ENCODE results near the gene WDR72. TPM values are rescaled to one million over a fixed set of nuclear protein-coding genes. Genes with fewer than 3 reads are reported as not detected.

WDR72 gene
- polyA plus RNA-seq (2012; rRNA removed), result 0.02 TPM in 2 replicates
- polyA plus RNA-seq (2012; cell fraction: cytosol; rRNA removed), result under 0.01 TPM in 2 replicates
- polyA plus RNA-seq (2012; cell fraction: nucleus; rRNA removed), result 0.05 TPM in 1 of 2 replicates, not detected in the other

GRCh38 chr15:53759411-53759931 is at the start of gene WDR72:
Gene WDR72, minus strand, starts transcription at chr15:53759663. Its CDS starts 26,514 bp downstream, at chr15:53733149.
- POLR2A ChIA-PET, result no interaction called here
- 34% methylated on average over 14 of the region's 45 CpGs for WGBS (ENCODE audit: low lambda C conversion rate)
- Histone ChIP-seq H3K79me2 (ENCODE audit: insufficient read depth) (no peaks in the 10 kb centered on the region), H3K4me3 (ENCODE audit: low read depth in 2 of 2, low read length in 1 of 2) (no peak within 1 kb of the TSS; a peak in 1 of 4 replicates), H3K9me3 (no peaks in the 10 kb centered on the region), H3K36me3 (replicated peaks in 1 of 2; ENCODE audit: control insufficient read depth in 1 of 2, insufficient read depth in 2 of 2, low read length in 1 of 2) (no peaks in the 10 kb centered on the region), H3F3A (replicated peaks; ENCODE audit: insufficient read depth) (no peaks in the 10 kb centered on the region), H3K4me1 (ENCODE audit: control insufficient read depth in 1 of 2, insufficient read depth in 2 of 2, low read depth in 1 of 2, low read length in 1 of 2) (no peaks in the 10 kb centered on the region), H3K27me3 (ENCODE audit: insufficient read depth) (no peaks in the 10 kb centered on the region; the same call in 1 of the 2 replicates), H2AFZ (ENCODE audit: low read depth) (no peak within 1 kb of the TSS), H3K4me2 (no peak within 1 kb of the TSS), H3K27ac (ENCODE audit: low read depth in 2 of 2, low read length in 1 of 2) (no peak within 1 kb of the TSS), H4K20me1 (ENCODE audit: insufficient read depth) (no peaks in the 10 kb centered on the region), H3K9me2 (no peaks in the 10 kb centered on the region), H3K9ac (no peak within 1 kb of the TSS)
- no peak for TF ChIP-seq USF2 (IDR thresholded peaks at IDR 0.05; ENCODE audit: borderline replicate concordance, low read depth, low read length)
- no peak for TF ChIP-seq USF1 (IDR thresholded peaks at IDR 0.05; ENCODE audit: borderline replicate concordance, low read depth)
- no peak for TF ChIP-seq FOSL2 (IDR thresholded peaks at IDR 0.05; ENCODE audit: borderline replicate concordance, low read depth)
- CTCF ChIA-PET, result interaction anchor here (0.6 kb wide), 1 partner anchor 13 kb away, joined by 4 read pairs; no protein-coding TSS in a partner anchor
- peak; percentile 52 for DNase-seq

- Histone ChIP-seq H3K27me3 (ENCODE audit: insufficient read depth) (no peaks in the 10 kb centered on the region), H3K27ac (ENCODE audit: low read depth in 2 of 2, low read length in 1 of 2) (no peak overlapping the region), H3K4me2 (no peak overlapping the region), H3K79me2 (ENCODE audit: insufficient read depth) (no peaks in the 10 kb centered on the region), H3K4me3 (ENCODE audit: low read depth in 2 of 2, low read length in 1 of 2) (peak overlapping the region in 1 of 2 experiments; percentile 11; a peak in 1 of 4 replicates), H3K36me3 (replicated peaks in 1 of 2; ENCODE audit: control insufficient read depth in 1 of 2, insufficient read depth in 2 of 2, low read length in 1 of 2) (no peaks in the 10 kb centered on the region), H3K9me3 (no peaks in the 10 kb centered on the region), H3K4me1 (ENCODE audit: control insufficient read depth in 1 of 2, insufficient read depth in 2 of 2, low read depth in 1 of 2, low read length in 1 of 2) (no peaks in the 10 kb centered on the region), H3K9ac (no peak overlapping the region), H3K9me2 (no peaks in the 10 kb centered on the region), H2AFZ (ENCODE audit: low read depth) (no peak overlapping the region), H4K20me1 (ENCODE audit: insufficient read depth) (no peaks in the 10 kb centered on the region), H3F3A (replicated peaks; ENCODE audit: insufficient read depth) (no peaks in the 10 kb centered on the region)
- POLR2A ChIA-PET, result no interaction called here
- no peak for TF ChIP-seq PBX3 (IDR thresholded peaks at IDR 0.05)
- TF ChIP-seq SIN3A (IDR thresholded peaks at IDR 0.05; ENCODE audit: borderline replicate concordance, low read depth, low read length), result no peak
- no peak for TF ChIP-seq CHD2 (IDR thresholded peaks at IDR 0.05; ENCODE audit: low read length, partially characterized antibody)
- TF ChIP-seq TEAD4 (IDR thresholded peaks at IDR 0.05; ENCODE audit: borderline replicate concordance, insufficient read depth), result no peak
- TF ChIP-seq ELF1 (IDR thresholded peaks at IDR 0.05), result no peak
- no peak for TF ChIP-seq TCF12 (IDR thresholded peaks at IDR 0.05)
- peak; percentile 72 for TF ChIP-seq RAD21 (IDR thresholded peaks at IDR 0.05; ENCODE audit: low read length)
- no peak for TF ChIP-seq NRF1 (IDR thresholded peaks at IDR 0.05; ENCODE audit: low read depth, low read length)
- peak; percentile 31; the same call in 1 of the 2 replicates for TF ChIP-seq SMC3 (IDR thresholded peaks at IDR 0.05; ENCODE audit: low read depth, low read length)
- TF ChIP-seq FOXJ3 (CRISPR knock-in tag; IDR thresholded peaks at IDR 0.05), result no peak
- no peak for TF ChIP-seq NFIC (IDR thresholded peaks at IDR 0.05; ENCODE audit: borderline replicate concordance)
- peak; percentile 67 for TF ChIP-seq CTCF (IDR thresholded peaks at IDR 0.05)
- no peak for TF ChIP-seq POLR2AphosphoS5 (IDR thresholded peaks at IDR 0.05; ENCODE audit: low read depth, low read length)
- TF ChIP-seq JUND (IDR thresholded peaks at IDR 0.05), result no peak
- DNase-seq, result peak; percentile 12
- WGBS (ENCODE audit: low lambda C conversion rate), result 32% methylated on average over 5 of the region's 5 CpGs
- CTCF ChIA-PET, result interaction anchor here (0.6 to 2.8 kb wide), 21 partner anchors 11 to 1296 kb away, joined by 3 to 11 read pairs (median 3); no protein-coding TSS in a partner anchor
These were observed 48.7 kb upstream of the WDR72 start for GRCh38 chr15:53808058-53808706.
